ENCODE results near the gene CRYZ. TPM values are rescaled to one million over a fixed set of nuclear protein-coding genes. Genes with fewer than 3 reads are reported as not detected.

The CRYZ gene
- total and polyA plus RNA-seq, 11 donors: 12.7 to 54.1 (median 38.6) TPM

- TF ChIP-seq POLR2A (IDR thresholded peaks at IDR 0.05) (no peak), CTCF (IDR thresholded peaks at IDR 0.05) (no peak)
- Histone ChIP-seq H3K9me3 (peaks cover 0 to 6% (median 0%) of the 10 kb centered on the region in 12 donors), H3K27me3 (no peaks in the 10 kb centered on the region), H3K4me1 (peaks cover 0 to 49% (median 16%) of the 10 kb centered on the region in 12 donors), H3K36me3 (peaks cover 0 to 2% (median 0%) of the 10 kb centered on the region in 9 donors), H3K27ac (no peak overlapping the region), H3K4me3 (no peak overlapping the region)
- DNase-seq (no peak), ATAC-seq (no peak)
- 80 to 86% (median 84%) methylated on average over 6 of the region's 6 CpGs for WGBS, 4 donors
- intact Hi-C loops (cut with DNase I): no loop called here
Measured at GRCh38 chr1:74729741-74730478, 2.9 kb downstream of the CRYZ start.

GRCh38 chr1:74728736-74729135 is 4.1 kb downstream of the CRYZ start:
- no peak for DNase-seq

GRCh38 chr1:74726063-74726462 is 6.8 kb downstream of the CRYZ start:
- Histone ChIP-seq H3K4me3 (no peak overlapping the region), H3K27me3 (no peaks in the 10 kb centered on the region), H3K36me3 (peaks cover 0 to 40% (median 31%) of the 10 kb centered on the region in 9 donors), H3K9me3 (peaks cover 0 to 6% (median 0%) of the 10 kb centered on the region in 12 donors), H3K4me1 (peaks cover 0 to 25% (median 2%) of the 10 kb centered on the region in 12 donors), H3K27ac (no peak overlapping the region)
- ATAC-seq (no peak), DNase-seq (no peak)
- TF ChIP-seq CTCF (IDR thresholded peaks at IDR 0.05) (no peak), POLR2A (IDR thresholded peaks at IDR 0.05) (no peak)
- WGBS, 4 donors: 86 to 100% (median 98%) methylated on average over 1 of the region's 1 CpG
- intact Hi-C loops (cut with DNase I): no loop called here

More at GRCh38 chr1:74728736-74729135, 4.1 kb downstream of the CRYZ start:
- TF ChIP-seq CTCF (IDR thresholded peaks at IDR 0.05): no peak
- no peak for TF ChIP-seq POLR2A (IDR thresholded peaks at IDR 0.05)
- Histone ChIP-seq H3K4me1 (peaks cover 0 to 39% (median 9%) of the 10 kb centered on the region in 12 donors), H3K36me3 (peaks cover 0 to 13% (median 4%) of the 10 kb centered on the region in 9 donors), H3K27ac (peak overlapping the region in 4 of 12 donors; percentile 5 to 33 (median 18)), H3K27me3 (no peaks in the 10 kb centered on the region), H3K9me3 (peaks cover 0 to 6% (median 0%) of the 10 kb centered on the region in 12 donors), H3K4me3 (no peak overlapping the region)
- ATAC-seq: no peak
- intact Hi-C loops (cut with DNase I): no loop called here
- WGBS, 4 donors: 29 to 53% (median 40%) methylated on average over 3 of the region's 3 CpGs

DNA sequence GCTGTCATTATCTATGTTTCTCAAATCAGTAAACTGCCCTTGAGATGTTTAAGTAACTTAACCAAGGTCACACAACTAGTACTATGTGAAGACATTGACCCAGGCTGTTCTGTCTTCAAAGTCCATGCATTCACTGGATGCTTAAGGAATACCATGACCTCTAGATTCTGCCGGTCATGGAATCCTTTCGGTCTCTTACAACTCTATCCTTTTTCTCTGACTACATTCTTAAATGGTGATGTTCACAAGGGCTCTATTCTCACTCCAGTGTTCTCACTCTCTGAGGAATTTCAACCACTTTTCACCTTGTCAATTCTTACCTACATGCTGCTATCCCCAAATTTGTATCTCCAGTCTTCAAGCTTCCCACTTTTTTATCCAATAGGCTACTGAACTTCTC is 15.2 kb downstream of the CRYZ start:
- DNase-seq (no peak), ATAC-seq (no peak)
- peaks cover 0 to 11% (median 2%) of the 10 kb centered on the region in 12 donors for H3K4me1 ChIP-seq
- H3K27ac ChIP-seq: no peak overlapping the region
- no peak for TF ChIP-seq POLR2A (IDR thresholded peaks at IDR 0.05)
- TF ChIP-seq CTCF (IDR thresholded peaks at IDR 0.05): no peak
- 79 to 93% (median 88%) methylated on average over 2 of the region's 2 CpGs for WGBS, 4 donors
- H3K36me3 ChIP-seq: peaks cover 0 to 97% (median 92%) of the 10 kb centered on the region in 9 donors
- H3K4me3 ChIP-seq: no peak overlapping the region
- intact Hi-C loops (cut with DNase I): no loop called here
- H3K9me3 ChIP-seq: no peaks in the 10 kb centered on the region
- H3K27me3 ChIP-seq: no peaks in the 10 kb centered on the region
